Hematopoietic multipotent progenitor cell treated with erythropoietin and hydrocortisone succinate and interleukin-3 and kit ligand, for 15 days (in vitro differentiated cells): ENCODE data around the gene LDB3.
A peak's percentile ranks its signal among the peaks of the same experiment; 100 is the strongest.

ENCODE experiments used
- DNase-seq: peaks from one replicate; pipeline ENCODE4 v3.0.0-alpha.2; 2015; ENCODE audit warnings: low spot score

LDB3 gene

GRCh38 chr10:86706401-86706841 lies 38.1 kb downstream of the LDB3 start:
- DNase-seq, result no peak

GRCh38 chr10:86706977-86707376 lies 38.7 kb downstream of the LDB3 start:
- no peak for DNase-seq

- DNase-seq, result no peak
Observed at GRCh38 chr10:86707505-86707904, 39.2 kb downstream of the LDB3 start.

GRCh38 chr10:86708068-86708782 lies 39.9 kb downstream of the LDB3 start:
- DNase-seq, result no peak

- DNase-seq, result no peak
Observed at GRCh38 chr10:86708783-86709380, 40.6 kb downstream of the LDB3 start.

- DNase-seq, result no peak
Observed at GRCh38 chr10:86709396-86710185, 41.3 kb downstream of the LDB3 start.

GRCh38 chr10:86710987-86711512 lies 42.7 kb downstream of the LDB3 start:
- peak; percentile 77 for DNase-seq

- peak; percentile 11 for DNase-seq
Observed at GRCh38 chr10:86711513-86712316, 43.4 kb downstream of the LDB3 start.

- DNase-seq, result no peak
Observed at GRCh38 chr10:86712317-86712707, 44.0 kb downstream of the LDB3 start.

GRCh38 chr10:86715156-86715795 lies 47.0 kb downstream of the LDB3 start:
- DNase-seq, result no peak

- no peak for DNase-seq
Observed at GRCh38 chr10:86715836-86716235, 47.5 kb downstream of the LDB3 start.

GRCh38 chr10:86716466-86716865 lies 48.2 kb downstream of the LDB3 start:
- no peak for DNase-seq

GRCh38 chr10:86718556-86718955 lies 50.2 kb downstream of the LDB3 start:
- DNase-seq, result no peak

GRCh38 chr10:86721232-86721631 lies 52.9 kb downstream of the LDB3 start:
- DNase-seq, result no peak

GRCh38 chr10:86723009-86723408 lies 54.7 kb downstream of the LDB3 start:
- DNase-seq, result no peak

- DNase-seq, result no peak
Observed at GRCh38 chr10:86724445-86724844, 56.1 kb downstream of the LDB3 start.

GRCh38 chr10:86725980-86726676 lies 57.8 kb downstream of the LDB3 start:
- DNase-seq, result no peak

GRCh38 chr10:86726677-86726999 lies 58.3 kb downstream of the LDB3 start:
- no peak for DNase-seq

- no peak for DNase-seq
Observed at GRCh38 chr10:86727470-86727869, 59.2 kb downstream of the LDB3 start.

- DNase-seq, result no peak
Observed at GRCh38 chr10:86728056-86728455, 59.7 kb downstream of the LDB3 start.

- no peak for DNase-seq
Observed at GRCh38 chr10:86729677-86730076, 61.4 kb downstream of the LDB3 start.
